Keratinocyte (primary cell): ENCODE data around the gene BEND5. TPM values are rescaled to one million over a fixed set of nuclear protein-coding genes. Genes with fewer than 3 reads are reported as not detected.

Experiments
- DNase-seq: peaks from one replicate; pipeline ENCODE4 v3.0.0-alpha.2; 2011; ENCODE audit warnings: low read depth, missing footprints, low spot score
- FAIRE-seq: peaks from 2 replicates; lab custom pipeline; 2011; peaks lifted over from hg19 to GRCh38; lab: Jason Lieb, UNC
- H2AFZ ChIP-seq: 2 replicates; pipeline ENCODE4 v1.6.0; 2012; ENCODE audit warnings: low read length, control low read depth, inconsistent platforms; ENCODE audit not compliant: control insufficient read depth
- H3K27ac ChIP-seq: 2 replicates; pipeline ENCODE4 v1.5.1; 2011; ENCODE audit warnings: low read length; ENCODE audit not compliant: control insufficient read depth, insufficient read depth
- H3K27me3 ChIP-seq: 3 replicates; pipeline ENCODE4 v1.6.0; 2011; ENCODE audit warnings: low read length; ENCODE audit not compliant: control insufficient read depth, insufficient read depth; ENCODE audit errors: extremely low read depth
- H3K36me3 ChIP-seq, 2 experiments: 2 replicates in 1 of 2; 3 replicates in 1 of 2; pipeline ENCODE4 v1.5.1; 2011; ENCODE audit warnings: low read length in 2 of 2, mild to moderate bottlenecking in 1 of 2; ENCODE audit not compliant: control insufficient read depth in 2 of 2, insufficient read depth in 2 of 2; ENCODE audit errors: extremely low read depth in 1 of 2
- H3K4me1 ChIP-seq: 3 replicates; pipeline ENCODE4 v1.5.1; 2011; ENCODE audit warnings: low read length; ENCODE audit not compliant: control insufficient read depth, insufficient read depth; ENCODE audit errors: extremely low read depth
- H3K4me2 ChIP-seq: 3 replicates; pipeline ENCODE4 v1.6.0; 2011; ENCODE audit warnings: low read depth, low read length; ENCODE audit not compliant: control insufficient read depth, insufficient read depth; ENCODE audit errors: extremely low read depth
- H3K4me3 ChIP-seq, 3 experiments: fragments of 200-600 bp in 1 of 3; sonication (generic) in 1 of 3; 2 replicates in 2 of 3; 3 replicates in 1 of 3; pipeline ENCODE4 v1.5.1; 2011 to 2016; ENCODE audit warnings: low read length in 3 of 3, mild to moderate bottlenecking in 3 of 3, control low read depth in 2 of 3, inconsistent platforms in 1 of 3, low read depth in 1 of 3, mixed read lengths in 1 of 3, mixed run types in 1 of 3, moderate library complexity in 1 of 3; ENCODE audit not compliant: control insufficient read depth in 2 of 3, insufficient read depth in 2 of 3; ENCODE audit errors: extremely low read depth in 1 of 3
- H3K79me2 ChIP-seq: 2 replicates; pipeline ENCODE4 v1.6.0; 2012; ENCODE audit warnings: low read length; ENCODE audit not compliant: control insufficient read depth, insufficient read depth
- H3K9ac ChIP-seq: 3 replicates; pipeline ENCODE4 v1.6.0; 2011; ENCODE audit warnings: low read length; ENCODE audit not compliant: control insufficient read depth, insufficient read depth; ENCODE audit errors: extremely low read depth
- H3K9me1 ChIP-seq: 3 replicates; pipeline ENCODE4 v1.6.0; 2011; ENCODE audit warnings: low read length; ENCODE audit not compliant: control insufficient read depth, insufficient read depth; ENCODE audit errors: extremely low read depth
- H3K9me3 ChIP-seq: 2 replicates; pipeline ENCODE4 v1.5.1; 2012; ENCODE audit warnings: low read depth, low read length; ENCODE audit not compliant: control insufficient read depth
- H4K20me1 ChIP-seq: 3 replicates; pipeline ENCODE4 v1.6.0; 2011; ENCODE audit warnings: low read length; ENCODE audit not compliant: control insufficient read depth, insufficient read depth; ENCODE audit errors: extremely low read depth
- EZH2 ChIP-seq: IDR thresholded peaks from one replicate; pipeline ENCODE4 v1.6.1; 2012; ENCODE audit warnings: inconsistent platforms, mild to moderate bottlenecking, low read length, moderate library complexity
- dilution Hi-C: fragments of 300-500 bp; cut with MboI; formaldehyde crosslinking; loops from one replicate; pipeline ENCODE4 v1.7.0; 2020; ENCODE audit warnings: low sequenced_read_pairs; ENCODE audit not compliant: extremely low pct_ligation_motif_present
- polyA plus RNA-seq, 5 experiments: library from polyadenylated mRNA; depleted of rRNA in 3 of 5; stranded (reverse) in 3 of 5; stranded (forward) in 1 of 5; unstranded in 1 of 5; fragments of >200 nt; gene quantifications; 1 replicate in 1 of 5; 2 replicates in 3 of 5; 3 replicates in 1 of 5; pipeline versions ENCODE4 v1.2.1 to v1.2.3, GENCODE V29; 2011 to 2012; ENCODE audit warnings: missing spikeins in 2 of 5, low read depth in 1 of 5, low replicate concordance in 1 of 5
- TF ChIP-seq, protein P1 (sequence below), 3 experiments: IDR thresholded peaks in 1 of 3; conservative IDR thresholded peaks in 1 of 3; optimal IDR thresholded peaks in 1 of 3; 2 replicates in 2 of 3; 3 replicates in 1 of 3; pipeline versions ENCODE3 to v1.5.1; 2011; ENCODE audit warnings: low read length in 3 of 3, mild to moderate bottlenecking in 3 of 3, moderate library complexity in 2 of 3, control low read depth in 1 of 3, inconsistent platforms in 1 of 3; ENCODE audit not compliant: insufficient read depth in 2 of 3; ENCODE audit errors: extremely low read depth in 1 of 3

The BEND5 gene
- polyA plus RNA-seq, 1 donor (not counting 4 experiments of a cell fraction or from before 2014, with no cell fraction given) = not detected

DNA sequence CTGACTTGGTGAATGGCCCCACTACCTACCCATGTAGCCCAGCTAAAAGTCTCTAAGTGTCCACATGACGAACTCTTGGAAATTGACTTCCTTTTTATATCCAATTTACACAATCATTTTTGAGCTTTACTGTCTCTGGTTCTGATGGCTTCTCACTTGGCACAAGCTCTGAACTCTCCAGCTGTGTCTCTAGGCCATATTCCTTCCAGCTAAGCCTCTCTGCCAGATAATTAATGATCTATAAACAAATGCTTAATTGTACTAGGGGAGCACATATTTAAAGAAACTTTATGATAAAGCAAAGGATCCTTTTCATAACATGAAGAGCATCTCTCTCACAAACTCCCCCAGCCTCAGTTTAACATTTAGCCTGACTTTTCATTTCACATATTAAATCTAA is 16.3 kb upstream of the BEND5 start:
- no peaks in the 10 kb centered on the region for H3K27me3 ChIP-seq
- no peak overlapping the region for H3K4me2 ChIP-seq
- H3K79me2 ChIP-seq = no peaks in the 10 kb centered on the region
- DNase-seq (no peak), FAIRE-seq (no peak)
- peaks cover 2% of the 10 kb centered on the region for H3K4me1 ChIP-seq
- no peaks in the 10 kb centered on the region for H3K36me3 ChIP-seq
- no peak overlapping the region for H2AFZ ChIP-seq
- H3K27ac ChIP-seq = no peak overlapping the region
- dilution Hi-C loops = no loop called here
- no peak overlapping the region for H3K4me3 ChIP-seq
- no peaks in the 10 kb centered on the region for H3K9me1 ChIP-seq
- H3K9me3 ChIP-seq = no peaks in the 10 kb centered on the region
- TF ChIP-seq, protein P1, sequence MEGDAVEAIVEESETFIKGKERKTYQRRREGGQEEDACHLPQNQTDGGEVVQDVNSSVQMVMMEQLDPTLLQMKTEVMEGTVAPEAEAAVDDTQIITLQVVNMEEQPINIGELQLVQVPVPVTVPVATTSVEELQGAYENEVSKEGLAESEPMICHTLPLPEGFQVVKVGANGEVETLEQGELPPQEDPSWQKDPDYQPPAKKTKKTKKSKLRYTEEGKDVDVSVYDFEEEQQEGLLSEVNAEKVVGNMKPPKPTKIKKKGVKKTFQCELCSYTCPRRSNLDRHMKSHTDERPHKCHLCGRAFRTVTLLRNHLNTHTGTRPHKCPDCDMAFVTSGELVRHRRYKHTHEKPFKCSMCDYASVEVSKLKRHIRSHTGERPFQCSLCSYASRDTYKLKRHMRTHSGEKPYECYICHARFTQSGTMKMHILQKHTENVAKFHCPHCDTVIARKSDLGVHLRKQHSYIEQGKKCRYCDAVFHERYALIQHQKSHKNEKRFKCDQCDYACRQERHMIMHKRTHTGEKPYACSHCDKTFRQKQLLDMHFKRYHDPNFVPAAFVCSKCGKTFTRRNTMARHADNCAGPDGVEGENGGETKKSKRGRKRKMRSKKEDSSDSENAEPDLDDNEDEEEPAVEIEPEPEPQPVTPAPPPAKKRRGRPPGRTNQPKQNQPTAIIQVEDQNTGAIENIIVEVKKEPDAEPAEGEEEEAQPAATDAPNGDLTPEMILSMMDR (optimal IDR thresholded peaks at IDR 0.05 in 1 of 3, IDR thresholded peaks at IDR 0.05 in 1 of 3, conservative IDR thresholded peaks at IDR 0.05 in 1 of 3; ENCODE audit: extremely low read depth in 1 of 3, insufficient read depth in 2 of 3, low read length in 3 of 3) = no peak
- TF ChIP-seq EZH2 = no peak
- H4K20me1 ChIP-seq = no peaks in the 10 kb centered on the region
- no peak overlapping the region for H3K9ac ChIP-seq

GRCh38 chr1:48790397-48790796 is 13.7 kb upstream of the BEND5 start:
- no peaks in the 10 kb centered on the region for H4K20me1 ChIP-seq
- FAIRE-seq (no peak), DNase-seq (no peak)
- H2AFZ ChIP-seq = no peak overlapping the region
- H3K27ac ChIP-seq = no peak overlapping the region
- TF ChIP-seq EZH2 = no peak
- TF ChIP-seq, protein P1 (optimal IDR thresholded peaks at IDR 0.05 in 1 of 3, IDR thresholded peaks at IDR 0.05 in 1 of 3, conservative IDR thresholded peaks at IDR 0.05 in 1 of 3; ENCODE audit: extremely low read depth in 1 of 3, insufficient read depth in 2 of 3, low read length in 3 of 3) = no peak
- H3K36me3 ChIP-seq = no peaks in the 10 kb centered on the region
- H3K79me2 ChIP-seq = no peaks in the 10 kb centered on the region
- no peaks in the 10 kb centered on the region for H3K9me1 ChIP-seq
- peaks cover 2% of the 10 kb centered on the region for H3K4me1 ChIP-seq
- no peak overlapping the region for H3K4me3 ChIP-seq
- no peaks in the 10 kb centered on the region for H3K9me3 ChIP-seq
- no peak overlapping the region for H3K9ac ChIP-seq
- dilution Hi-C loops = no loop called here
- no peaks in the 10 kb centered on the region for H3K27me3 ChIP-seq
- H3K4me2 ChIP-seq = no peak overlapping the region
